Large intestine (tissue), 12 donors: Measurements from ENCODE around the gene UBTD2. TPM values are rescaled to one million over a fixed set of nuclear protein-coding genes. Genes with fewer than 3 reads are reported as not detected.
"Not testable (repeated sequence)": the region's sequence is repeated elsewhere in the genome, so short reads cannot be mapped to it uniquely, and the experiment has no call there.

Source experiments
- DNase-seq, 2 donors: peaks; one replicate each; pipeline versions ENCODE4 v3.0.0 to v3.0.0-alpha.2; 2013
- H3K27ac ChIP-seq: one replicate; pipeline ENCODE4 v1.5.1; 2013; ENCODE audit warnings: low read length
- H3K27me3 ChIP-seq: 2 replicates; pipeline ENCODE4 v1.6.1; 2013; ENCODE audit warnings: low read length; ENCODE audit not compliant: control insufficient read depth, insufficient read depth
- H3K36me3 ChIP-seq: 2 replicates; pipeline ENCODE4 v1.6.1; 2013; ENCODE audit warnings: low read length; ENCODE audit not compliant: control insufficient read depth, insufficient read depth
- H3K4me1 ChIP-seq: one replicate; pipeline ENCODE4 v1.6.1; 2013; ENCODE audit warnings: low read length; ENCODE audit not compliant: control insufficient read depth, insufficient read depth
- H3K4me3 ChIP-seq: one replicate; pipeline ENCODE4 v1.5.1; 2013; ENCODE audit warnings: low read length
- H3K9me3 ChIP-seq: one replicate; pipeline ENCODE4 v1.6.1; 2013; ENCODE audit warnings: mild to moderate bottlenecking, low read depth, low read length, moderate library complexity; ENCODE audit not compliant: control insufficient read depth
- WGBS: methylation state at CpG from one replicate; pipeline ENCODE4 v1.1.5; 2013; ENCODE audit warnings: low lambda C conversion rate; ENCODE audit not compliant: insufficient coverage; 5-methylcytosine and 5-hydroxymethylcytosine counted together
- long read RNA-seq, 11 donors: transcript quantifications; one replicate each; lab custom pipeline, GENCODE V29; 2026
- polyA plus RNA-seq: library from polyadenylated mRNA; unstranded; fragments of 120-200 nt; gene quantifications from one replicate; pipeline ENCODE4 v1.2.1, GENCODE V29; 2013

The UBTD2 gene
- polyA plus RNA-seq = 43.6 TPM
- long read RNA-seq, donor 1, partial matches to known transcripts = 0 of 4 reads
- long read RNA-seq, donor 1, other reads (novel, unspliced or antisense) = 0 of 4 reads
- long read RNA-seq, donor 2, transcript UBTD2-201 (3 exons, 3,301 nt) = major isoform, 17 of 24 reads
- long read RNA-seq, donor 2, partial matches to known transcripts = 7 of 24 reads
- long read RNA-seq, donor 2, other reads (novel, unspliced or antisense) = 0 of 24 reads
- long read RNA-seq, donor 3, transcript UBTD2-201 (3 exons, 3,301 nt) = major isoform, 24 of 29 reads
- long read RNA-seq, donor 3, partial matches to known transcripts = 5 of 29 reads
- long read RNA-seq, donor 3, other reads (novel, unspliced or antisense) = 0 of 29 reads
- long read RNA-seq, donor 4, partial matches to known transcripts = 0 of 1 reads
- long read RNA-seq, donor 4, other reads (novel, unspliced or antisense) = 0 of 1 reads
- long read RNA-seq, donor 5, transcript UBTD2-201 (3 exons, 3,301 nt) = major isoform, 15 of 15 reads
- long read RNA-seq, donor 5, partial matches to known transcripts = 0 of 15 reads
- long read RNA-seq, donor 5, other reads (novel, unspliced or antisense) = 0 of 15 reads
- long read RNA-seq, donor 6, transcript UBTD2-201 (3 exons, 3,301 nt) = major isoform, 14 of 21 reads
- long read RNA-seq, donor 6, partial matches to known transcripts = 7 of 21 reads
- long read RNA-seq, donor 6, other reads (novel, unspliced or antisense) = 0 of 21 reads
- long read RNA-seq, donor 7, partial matches to known transcripts = 14 of 17 reads
- long read RNA-seq, donor 7, other reads (novel, unspliced or antisense) = 0 of 17 reads
- long read RNA-seq, donor 8, transcript UBTD2-201 (3 exons, 3,301 nt) = major isoform, 17 of 17 reads
- long read RNA-seq, donor 8, partial matches to known transcripts = 0 of 17 reads
- long read RNA-seq, donor 8, other reads (novel, unspliced or antisense) = 0 of 17 reads
- long read RNA-seq, donor 9, transcript UBTD2-201 (3 exons, 3,301 nt) = major isoform, 12 of 12 reads
- long read RNA-seq, donor 9, partial matches to known transcripts = 0 of 12 reads
- long read RNA-seq, donor 9, other reads (novel, unspliced or antisense) = 0 of 12 reads
- long read RNA-seq, donor 10, transcript UBTD2-201 (3 exons, 3,301 nt) = major isoform, 20 of 20 reads
- long read RNA-seq, donor 10, partial matches to known transcripts = 0 of 20 reads
- long read RNA-seq, donor 10, other reads (novel, unspliced or antisense) = 0 of 20 reads
- long read RNA-seq, donor 11, transcript UBTD2-201 (3 exons, 3,301 nt) = major isoform, 13 of 13 reads
- long read RNA-seq, donor 11, partial matches to known transcripts = 0 of 13 reads
- long read RNA-seq, donor 11, other reads (novel, unspliced or antisense) = 0 of 13 reads

- H3K27me3 ChIP-seq = no peaks in the 10 kb centered on the region
- WGBS = no CpG with 5 or more reads among the region's 87 CpGs
- peak within 1 kb of the TSS; percentile 90 for H3K27ac ChIP-seq
- H3K4me3 ChIP-seq = peak within 1 kb of the TSS; percentile 86
- peaks cover 9% of the 10 kb centered on the region for H3K4me1 ChIP-seq
- DNase-seq = peak in 1 of 2 donors; percentile 63
- peaks cover under 1% of the 10 kb centered on the region for H3K36me3 ChIP-seq
- no peaks in the 10 kb centered on the region for H3K9me3 ChIP-seq
These were observed at the start of gene UBTD2 for GRCh38 chr5:172283020-172283861. Gene UBTD2 (minus strand): TSS chr5:172283764. CDS start chr5:172283665, 99 bp downstream.

- WGBS = no CpG with 5 or more reads among the region's 13 CpGs
- H3K27ac ChIP-seq, DNase-seq, H3K4me1 ChIP-seq, H3K27me3 ChIP-seq, H3K36me3 ChIP-seq, H3K9me3 ChIP-seq, H3K4me3 ChIP-seq: not testable (repeated sequence)
These were observed 43.3 kb upstream of the UBTD2 start for GRCh38 chr5:172326901-172327300.

- DNase-seq = no peak
- WGBS = no CpG with 5 or more reads among the region's 9 CpGs
- Histone ChIP-seq H3K9me3 (no peaks in the 10 kb centered on the region), H3K4me3 (no peak overlapping the region), H3K4me1 (no peaks in the 10 kb centered on the region), H3K27ac (no peak overlapping the region), H3K36me3 (no peaks in the 10 kb centered on the region), H3K27me3 (no peaks in the 10 kb centered on the region)
These were observed 41.9 kb upstream of the UBTD2 start for GRCh38 chr5:172325452-172325851.

GRCh38 chr5:172322028-172322965 is 38.7 kb upstream of the UBTD2 start:
- Histone ChIP-seq H3K27me3 (no peaks in the 10 kb centered on the region), H3K27ac (no peak overlapping the region), H3K4me1 (no peaks in the 10 kb centered on the region), H3K4me3 (no peak overlapping the region), H3K9me3 (no peaks in the 10 kb centered on the region), H3K36me3 (no peaks in the 10 kb centered on the region)
- no peak for DNase-seq
- WGBS = 90% methylated on average over 2 of the region's 9 CpGs

- H3K27ac ChIP-seq = no peak overlapping the region
- DNase-seq = no peak
These were observed 38.0 kb upstream of the UBTD2 start for GRCh38 chr5:172321593-172321992.

GRCh38 chr5:172319708-172320441 is 36.3 kb upstream of the UBTD2 start:
- no peaks in the 10 kb centered on the region for H3K36me3 ChIP-seq
- 96% methylated on average over 3 of the region's 4 CpGs for WGBS
- H3K27me3 ChIP-seq = no peaks in the 10 kb centered on the region
- no peak overlapping the region for H3K4me3 ChIP-seq
- DNase-seq = no peak
- H3K9me3 ChIP-seq = no peaks in the 10 kb centered on the region
- peaks cover 5% of the 10 kb centered on the region for H3K4me1 ChIP-seq
- H3K27ac ChIP-seq = no peak overlapping the region

More at GRCh38 chr5:172321593-172321992, 38.0 kb upstream of the UBTD2 start:
- Histone ChIP-seq H3K9me3 (no peaks in the 10 kb centered on the region), H3K36me3 (no peaks in the 10 kb centered on the region), H3K4me3 (no peak overlapping the region), H3K27me3 (no peaks in the 10 kb centered on the region), H3K4me1 (no peaks in the 10 kb centered on the region)

- H3K4me3 ChIP-seq = no peak overlapping the region
- H3K27me3 ChIP-seq = no peaks in the 10 kb centered on the region
- peak in 1 of 2 donors; percentile 36 for DNase-seq
- no peaks in the 10 kb centered on the region for H3K9me3 ChIP-seq
- H3K4me1 ChIP-seq = peaks cover 7% of the 10 kb centered on the region
- H3K36me3 ChIP-seq = no peaks in the 10 kb centered on the region
- 100% methylated on average over 1 of the region's 11 CpGs for WGBS
- peak overlapping the region; percentile 7 for H3K27ac ChIP-seq
These were observed 32.3 kb upstream of the UBTD2 start for GRCh38 chr5:172315587-172316493.

GRCh38 chr5:172313915-172314314 is 30.4 kb upstream of the UBTD2 start:
- Histone ChIP-seq H3K9me3 (no peaks in the 10 kb centered on the region), H3K4me3 (no peak overlapping the region), H3K36me3 (no peaks in the 10 kb centered on the region), H3K4me1 (peaks cover 7% of the 10 kb centered on the region), H3K27ac (no peak overlapping the region), H3K27me3 (no peaks in the 10 kb centered on the region)
- WGBS = 100% methylated on average over 2 of the region's 4 CpGs
- DNase-seq = no peak
